ENCODE measurements around the gene HUWE1.

The HUWE1 gene

GRCh38 chrX:53711436-53711835, 24.9 kb upstream of the HUWE1 start:
- H3K4me3 ChIP-seq (ENCODE audit: low read depth, low read length) = no peak overlapping the region
- TF ChIP-seq CTCF (IDR thresholded peaks at IDR 0.05; ENCODE audit: borderline replicate concordance, insufficient read depth, low read depth, low read length) = no peak

GRCh38 chrX:53704854-53705253, 18.3 kb upstream of the HUWE1 start:
- no peak overlapping the region for H3K4me3 ChIP-seq (ENCODE audit: low read depth, low read length)
- TF ChIP-seq CTCF (IDR thresholded peaks at IDR 0.05; ENCODE audit: borderline replicate concordance, insufficient read depth, low read depth, low read length) = no peak

GRCh38 chrX:53704294-53704693, 17.8 kb upstream of the HUWE1 start:
- TF ChIP-seq CTCF (IDR thresholded peaks at IDR 0.05; ENCODE audit: borderline replicate concordance, insufficient read depth, low read depth, low read length) = no peak
- H3K4me3 ChIP-seq (ENCODE audit: low read depth, low read length) = no peak overlapping the region

- no peak for TF ChIP-seq CTCF (IDR thresholded peaks at IDR 0.05; ENCODE audit: borderline replicate concordance, insufficient read depth, low read depth, low read length)
Observed at GRCh38 chrX:53695946-53696549, 9.5 kb upstream of the HUWE1 start.

GRCh38 chrX:53694642-53695041, 8.1 kb upstream of the HUWE1 start:
- no peak overlapping the region for H3K4me3 ChIP-seq (ENCODE audit: low read depth, low read length)
- no peak for TF ChIP-seq CTCF (IDR thresholded peaks at IDR 0.05; ENCODE audit: borderline replicate concordance, insufficient read depth, low read depth, low read length)

More at GRCh38 chrX:53695946-53696549, 9.5 kb upstream of the HUWE1 start:
- no peak overlapping the region for H3K4me3 ChIP-seq (ENCODE audit: low read depth, low read length)

- H3K4me3 ChIP-seq (ENCODE audit: low read depth, low read length) = no peak overlapping the region
- TF ChIP-seq CTCF (IDR thresholded peaks at IDR 0.05; ENCODE audit: borderline replicate concordance, insufficient read depth, low read depth, low read length) = no peak
Observed at GRCh38 chrX:53688300-53688699, 1.8 kb upstream of the HUWE1 start.

GRCh38 chrX:53685711-53686110, 808 bp downstream of the HUWE1 start:
- no peak for TF ChIP-seq CTCF (IDR thresholded peaks at IDR 0.05; ENCODE audit: borderline replicate concordance, insufficient read depth, low read depth, low read length)
- peak overlapping the region; percentile 73 for H3K4me3 ChIP-seq (ENCODE audit: low read depth, low read length)

All from GM12875 (cell line).